Adrenal gland (tissue), 12 donors: Measurements from ENCODE around the gene ZCCHC4. TPM values are rescaled to one million over a fixed set of nuclear protein-coding genes. Genes with fewer than 3 reads are reported as not detected.

ENCODE experiments used
- DNase-seq, 7 donors: peaks; one replicate each; pipeline ENCODE4 v3.0.0-alpha.2; 2019 to 2020
- H3K27ac ChIP-seq, 5 donors: fragments of 200-600 bp; sonication (generic) in 4 of 5; 1 replicate in 3 of 5; 2 replicates in 2 of 5; pipeline versions ENCODE4 v1.5.1 to v1.8.0; 2016 to 2020; ENCODE audit warnings: mild to moderate bottlenecking in 1 of 5
- H3K27me3 ChIP-seq: fragments of 200-600 bp; 2 replicates; pipeline ENCODE4 v1.8.0; 2021
- H3K36me3 ChIP-seq, 2 donors: fragments of 200-600 bp; replicated peaks in 1 of 2; 1 replicate in 1 of 2; 2 replicates in 1 of 2; pipeline versions ENCODE4 v1.5.1 to v1.8.0; 2018 to 2022
- H3K4me1 ChIP-seq, 2 donors: fragments of 200-600 bp; replicated peaks in 1 of 2; 1 replicate in 1 of 2; 2 replicates in 1 of 2; pipeline versions ENCODE4 v1.5.1 to v1.8.0; 2018 to 2021
- H3K4me3 ChIP-seq, 4 donors: fragments of 200-600 bp; sonication (generic) in 3 of 4; one replicate each; pipeline ENCODE4 v1.5.1; 2016 to 2018
- H3K9me3 ChIP-seq, 3 donors: fragments of 200-600 bp; sonication (generic) in 1 of 3; replicated peaks in 1 of 3; 1 replicate in 2 of 3; 2 replicates in 1 of 3; pipeline versions ENCODE4 v1.5.1 to v1.8.0; 2016 to 2021
- POLR2A ChIP-seq, 2 donors: fragments of 450-650 bp; IDR thresholded peaks; one replicate each; pipeline ENCODE4 v1.6.1; 2017; ENCODE audit warnings: antibody characterized with exemption in 2 of 2, mild to moderate bottlenecking in 2 of 2, moderate library complexity in 1 of 2
- WGBS, 4 donors: extraction: QIAGEN DNeasy Blood & Tissue Kit in 2 of 4; methylation state at CpG; one replicate each; pipeline versions ENCODE4 v1.1.5 to v1.1.7; 2013 to 2017; 5-methylcytosine and 5-hydroxymethylcytosine counted together
- intact Hi-C, 2 donors: fragments of 100-400 bp; cut with DNase I; formaldehyde crosslinking; loops; one replicate each; pipeline versions ENCODE4 v1.14.1 to v1.15.0; 2022 to 2023
- polyA plus RNA-seq, 3 donors: library from polyadenylated mRNA; stranded (reverse); fragments of 200-250 nt in 2 of 3; fragments of 350-450 nt in 1 of 3; fragmentation: Illumina TruSeq in 1 of 3; extraction: RNeasy Lipid Tissue Mini Kit (QIAGEN cat#74804) in 1 of 3; gene quantifications; one replicate each; pipeline ENCODE4 v1.2.3, GENCODE V29; 2013 to 2014
- total RNA-seq, 9 donors: library from RNA; depleted of rRNA in 4 of 9; stranded (reverse); fragments of >200 nt in 4 of 9; fragments of 120-200 nt in 1 of 9; fragmentation: NEBNext Ultra II Directional in 1 of 9; extraction: Animal tissue kit (Norgen Biotek cat#: 25700) in 1 of 9; gene quantifications; one replicate each; pipeline versions ENCODE4 v1.1.0 to v1.2.4, GENCODE V29; 2013 to 2023
- TF ChIP-seq, protein P1 (sequence below), 6 experiments: fragments of 450-650 bp in 4 of 6; fragments of 200-600 bp in 2 of 6; sonication (generic) in 1 of 6; IDR thresholded peaks; 1 replicate in 5 of 6; 2 replicates in 1 of 6; pipeline versions ENCODE4 v1.5.1 to v1.8.0; 2016 to 2021; ENCODE audit warnings: antibody characterized with exemption in 6 of 6, mild to moderate bottlenecking in 2 of 6, moderate library complexity in 1 of 6
- donor health status: healthy with polysubstance abuse.
- donor health status: Bipolar disorder and iron deficiency.
- donor health status: DM: yes; HTN: yes; CAD: no.
- donor health status: DM: no; HTN: no; CAD: no.
- donor health status: DM: no; HTN: no; CAD: no.
- donor health status: DM: yes; HTN: yes; CAD: no.

ZCCHC4 gene
- total and polyA plus RNA-seq, 12 donors = 4.8 to 14.8 (median 10.4) TPM

- 76 to 91% (median 88%) methylated on average over 2 of the region's 2 CpGs for WGBS, 4 donors
- intact Hi-C loops = no loop called here
- DNase-seq = no peak
- Histone ChIP-seq H3K4me1 (no peaks in the 10 kb centered on the region), H3K27me3 (no peaks in the 10 kb centered on the region), H3K9me3 (no peaks in the 10 kb centered on the region), H3K27ac (no peak overlapping the region), H3K4me3 (no peak overlapping the region), H3K36me3 (peaks cover 0 to 3% of the 10 kb centered on the region in 2 donors)
- no peak for TF ChIP-seq POLR2A (IDR thresholded peaks at IDR 0.05)
- TF ChIP-seq, protein P1, sequence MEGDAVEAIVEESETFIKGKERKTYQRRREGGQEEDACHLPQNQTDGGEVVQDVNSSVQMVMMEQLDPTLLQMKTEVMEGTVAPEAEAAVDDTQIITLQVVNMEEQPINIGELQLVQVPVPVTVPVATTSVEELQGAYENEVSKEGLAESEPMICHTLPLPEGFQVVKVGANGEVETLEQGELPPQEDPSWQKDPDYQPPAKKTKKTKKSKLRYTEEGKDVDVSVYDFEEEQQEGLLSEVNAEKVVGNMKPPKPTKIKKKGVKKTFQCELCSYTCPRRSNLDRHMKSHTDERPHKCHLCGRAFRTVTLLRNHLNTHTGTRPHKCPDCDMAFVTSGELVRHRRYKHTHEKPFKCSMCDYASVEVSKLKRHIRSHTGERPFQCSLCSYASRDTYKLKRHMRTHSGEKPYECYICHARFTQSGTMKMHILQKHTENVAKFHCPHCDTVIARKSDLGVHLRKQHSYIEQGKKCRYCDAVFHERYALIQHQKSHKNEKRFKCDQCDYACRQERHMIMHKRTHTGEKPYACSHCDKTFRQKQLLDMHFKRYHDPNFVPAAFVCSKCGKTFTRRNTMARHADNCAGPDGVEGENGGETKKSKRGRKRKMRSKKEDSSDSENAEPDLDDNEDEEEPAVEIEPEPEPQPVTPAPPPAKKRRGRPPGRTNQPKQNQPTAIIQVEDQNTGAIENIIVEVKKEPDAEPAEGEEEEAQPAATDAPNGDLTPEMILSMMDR (IDR thresholded peaks at IDR 0.05) = no peak
Observed at GRCh38 chr4:25347473-25347872, 34.9 kb downstream of the ZCCHC4 start.

DNA sequence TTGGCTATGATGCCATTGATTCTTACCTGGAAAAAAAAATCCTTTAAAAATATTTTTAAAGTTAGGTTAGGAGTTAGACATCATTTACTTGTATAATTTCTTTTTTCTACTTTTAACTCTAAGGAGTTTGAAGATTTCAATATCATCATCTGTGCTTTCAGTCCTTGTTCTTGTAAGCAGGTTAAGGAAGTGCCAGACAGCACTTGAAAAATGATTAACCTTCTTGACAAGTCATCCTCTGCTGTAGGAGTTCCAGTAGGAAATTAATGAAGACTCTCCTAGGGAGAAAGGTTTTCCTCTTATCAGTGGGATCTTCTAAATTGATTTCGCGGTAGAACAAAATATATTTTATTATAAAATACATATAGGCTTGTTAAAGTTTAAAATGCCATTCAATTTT lies 35.4 kb downstream of the ZCCHC4 start:
- no peaks in the 10 kb centered on the region for H3K9me3 ChIP-seq
- 69 to 99% (median 96%) methylated on average over 2 of the region's 2 CpGs for WGBS, 4 donors

DNA sequence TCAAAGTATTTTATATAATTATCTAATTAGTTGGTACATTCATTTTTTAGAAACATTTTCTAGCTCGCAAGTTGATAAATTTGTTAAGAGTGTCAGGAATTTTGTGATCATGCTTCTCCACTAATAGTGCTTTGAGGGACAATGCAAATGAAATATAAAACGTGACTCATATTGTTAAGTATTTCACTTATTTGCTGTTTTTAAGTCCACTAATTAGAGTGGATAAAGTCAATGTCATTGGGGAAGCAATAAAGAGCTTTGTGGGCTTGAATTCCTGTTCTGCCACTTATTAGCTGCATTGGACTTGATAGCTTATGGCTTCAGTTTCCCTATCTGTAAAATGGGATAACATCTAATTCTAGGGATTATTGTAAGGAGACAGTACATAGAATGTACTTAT lies 38.0 kb downstream of the ZCCHC4 start:
- Histone ChIP-seq H3K36me3 (peaks cover 0 to 3% of the 10 kb centered on the region in 2 donors), H3K27me3 (no peaks in the 10 kb centered on the region), H3K4me3 (no peak overlapping the region), H3K9me3 (no peaks in the 10 kb centered on the region), H3K27ac (no peak overlapping the region), H3K4me1 (no peaks in the 10 kb centered on the region)
- 87 to 91% (median 89%) methylated on average over 2 of the region's 2 CpGs for WGBS, 4 donors
- intact Hi-C loops = no loop called here
- TF ChIP-seq, protein P1 (IDR thresholded peaks at IDR 0.05) = no peak
- no peak for TF ChIP-seq POLR2A (IDR thresholded peaks at IDR 0.05)
- DNase-seq = no peak

More for the DNA sequence above, 35.4 kb downstream of the ZCCHC4 start:
- no peak for DNase-seq
- no peak for TF ChIP-seq POLR2A (IDR thresholded peaks at IDR 0.05)
- TF ChIP-seq, protein P1 (IDR thresholded peaks at IDR 0.05) = no peak
- Histone ChIP-seq H3K27ac (no peak overlapping the region), H3K36me3 (peaks cover 0 to 3% of the 10 kb centered on the region in 2 donors), H3K4me1 (no peaks in the 10 kb centered on the region), H3K27me3 (no peaks in the 10 kb centered on the region), H3K4me3 (no peak overlapping the region)
- intact Hi-C loops = no loop called here

GRCh38 chr4:25351777-25352416 lies 39.3 kb downstream of the ZCCHC4 start:
- intact Hi-C loops = no loop called here
- Histone ChIP-seq H3K27ac (no peak overlapping the region), H3K36me3 (peaks cover 0 to 3% of the 10 kb centered on the region in 2 donors), H3K4me1 (no peaks in the 10 kb centered on the region), H3K27me3 (no peaks in the 10 kb centered on the region), H3K9me3 (no peaks in the 10 kb centered on the region), H3K4me3 (no peak overlapping the region)
- no peak for DNase-seq
- 87 to 91% (median 89%) methylated on average over 4 of the region's 4 CpGs for WGBS, 4 donors
- TF ChIP-seq, protein P1 (IDR thresholded peaks at IDR 0.05) = no peak
- no peak for TF ChIP-seq POLR2A (IDR thresholded peaks at IDR 0.05)
